ACC112 (cell line): ENCODE measurements around the gene TSPAN15.
"Not testable (repeated sequence)": the region's sequence is repeated elsewhere in the genome, so short reads cannot be mapped to it uniquely, and the experiment has no call there.

ENCODE experiments used
- H2AFZ ChIP-seq: fragments of 200-600 bp; sonication (generic); one replicate; pipeline ENCODE4 v1.6.0; 2017; ENCODE audit warnings: antibody characterized with exemption, low read length; ENCODE audit not compliant: unreplicated experiment
- H3K27ac ChIP-seq: fragments of 200-600 bp; sonication (generic); 2 replicates; pipeline ENCODE4 v1.5.1; 2014; ENCODE audit warnings: low read depth, mild to moderate bottlenecking, antibody characterized with exemption, low read length, moderate library complexity
- H3K27me3 ChIP-seq: fragments of 200-600 bp; sonication (generic); 2 replicates; pipeline ENCODE4 v1.6.1; 2014; ENCODE audit warnings: mild to moderate bottlenecking, antibody characterized with exemption, low read length, moderate library complexity, mixed read lengths; ENCODE audit not compliant: insufficient read depth
- H3K36me3 ChIP-seq: fragments of 200-600 bp; sonication (generic); 2 replicates; pipeline ENCODE4 v1.6.1; 2016; ENCODE audit warnings: mild to moderate bottlenecking, antibody characterized with exemption, low read length, moderate library complexity, mixed read lengths; ENCODE audit not compliant: insufficient read depth
- H3K4me1 ChIP-seq: fragments of 200-600 bp; sonication (generic); one replicate; pipeline ENCODE4 v1.6.1; 2016; ENCODE audit warnings: low read length, mixed read lengths; ENCODE audit not compliant: insufficient read depth, unreplicated experiment, control insufficient read depth
- H3K4me3 ChIP-seq: fragments of 200-600 bp; sonication (generic); 2 replicates; pipeline ENCODE4 v1.5.1; 2014; ENCODE audit warnings: mild to moderate bottlenecking, low read depth, low read length
- H3K79me2 ChIP-seq: fragments of 200-600 bp; sonication (generic); one replicate; pipeline ENCODE4 v1.6.0; 2016; ENCODE audit warnings: low read length; ENCODE audit not compliant: control insufficient read depth, unreplicated experiment, insufficient read depth

Gene TSPAN15

DNA sequence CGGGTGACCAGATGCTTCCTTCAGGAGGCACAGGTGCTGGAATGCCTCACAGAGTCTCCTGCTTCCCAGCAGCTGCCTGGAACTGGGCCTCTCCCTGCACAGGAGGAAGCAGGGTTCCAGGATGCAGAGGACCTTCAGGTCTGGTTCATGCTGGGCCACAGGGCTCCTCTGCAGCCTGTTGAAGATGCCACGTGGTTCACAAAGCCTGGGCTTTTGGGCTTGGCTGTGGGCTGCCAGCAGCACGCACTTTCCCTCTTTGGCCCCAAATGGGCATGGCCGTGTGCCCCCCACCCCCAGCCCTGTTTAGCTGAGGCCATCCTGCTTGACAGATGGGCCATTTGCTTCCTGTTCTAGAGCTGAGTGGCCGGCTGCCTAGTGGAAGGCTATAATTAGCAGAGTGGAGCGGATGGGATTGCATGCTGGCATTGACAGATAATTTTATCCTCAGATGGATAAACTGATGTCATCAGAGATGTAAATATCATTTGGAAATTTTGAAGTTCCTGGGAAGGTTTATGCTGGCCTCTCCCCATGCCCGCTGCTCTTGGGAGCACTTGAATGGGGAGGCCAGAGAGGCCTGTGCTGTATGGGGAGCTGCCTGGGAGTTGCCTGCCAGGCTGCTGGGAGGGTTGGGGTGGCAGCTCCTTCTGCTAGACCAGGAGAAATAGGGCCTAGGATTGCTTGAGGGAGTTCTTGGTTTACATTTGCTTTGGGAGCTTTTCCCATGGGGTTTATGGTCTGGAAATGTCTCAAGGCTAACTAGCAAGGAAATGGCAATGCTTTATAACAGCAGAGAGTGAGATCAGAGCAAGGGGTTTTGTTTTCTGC lies 28.2 kb downstream of the TSPAN15 start:
- H3K4me1 ChIP-seq: peaks cover 24% of the 10 kb centered on the region
- peak overlapping the region; percentile 49 for H3K27ac ChIP-seq
- H3K36me3 ChIP-seq: no peaks in the 10 kb centered on the region
- H3K79me2 ChIP-seq: no peaks in the 10 kb centered on the region
- H3K4me3 ChIP-seq: no peak overlapping the region
- H2AFZ ChIP-seq: no peak overlapping the region
- H3K27me3 ChIP-seq: no peaks in the 10 kb centered on the region

DNA sequence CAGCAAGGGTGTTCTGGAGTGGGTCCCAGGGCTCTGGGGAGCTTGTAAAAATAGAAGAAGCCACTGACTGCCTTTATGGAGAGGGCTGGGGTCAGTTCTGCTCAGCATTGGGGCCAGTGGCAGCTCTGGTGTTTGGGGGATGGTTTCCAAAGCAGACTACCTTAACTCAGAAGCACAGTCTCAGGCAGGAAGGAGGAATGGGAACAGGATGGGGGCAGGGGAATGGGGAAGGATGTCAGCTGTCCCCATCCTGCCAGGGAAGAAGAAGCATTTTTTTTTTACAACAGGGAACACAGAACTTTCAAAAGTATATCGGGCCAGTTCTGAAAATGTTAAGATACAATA lies 28.8 kb downstream of the TSPAN15 start:
- Histone ChIP-seq H3K27ac (peak overlapping the region; percentile 49), H3K79me2 (no peaks in the 10 kb centered on the region), H3K36me3 (no peaks in the 10 kb centered on the region), H3K4me1 (peaks cover 18% of the 10 kb centered on the region), H2AFZ (no peak overlapping the region), H3K27me3 (no peaks in the 10 kb centered on the region), H3K4me3 (no peak overlapping the region)

- Histone ChIP-seq H3K36me3 (no peaks in the 10 kb centered on the region), H2AFZ (no peak overlapping the region), H3K79me2 (no peaks in the 10 kb centered on the region), H3K4me1 (peaks cover 12% of the 10 kb centered on the region), H3K27ac (no peak overlapping the region), H3K4me3 (no peak overlapping the region), H3K27me3 (no peaks in the 10 kb centered on the region)
These were observed 30.0 kb downstream of the TSPAN15 start for GRCh38 chr10:69481305-69481704.

DNA sequence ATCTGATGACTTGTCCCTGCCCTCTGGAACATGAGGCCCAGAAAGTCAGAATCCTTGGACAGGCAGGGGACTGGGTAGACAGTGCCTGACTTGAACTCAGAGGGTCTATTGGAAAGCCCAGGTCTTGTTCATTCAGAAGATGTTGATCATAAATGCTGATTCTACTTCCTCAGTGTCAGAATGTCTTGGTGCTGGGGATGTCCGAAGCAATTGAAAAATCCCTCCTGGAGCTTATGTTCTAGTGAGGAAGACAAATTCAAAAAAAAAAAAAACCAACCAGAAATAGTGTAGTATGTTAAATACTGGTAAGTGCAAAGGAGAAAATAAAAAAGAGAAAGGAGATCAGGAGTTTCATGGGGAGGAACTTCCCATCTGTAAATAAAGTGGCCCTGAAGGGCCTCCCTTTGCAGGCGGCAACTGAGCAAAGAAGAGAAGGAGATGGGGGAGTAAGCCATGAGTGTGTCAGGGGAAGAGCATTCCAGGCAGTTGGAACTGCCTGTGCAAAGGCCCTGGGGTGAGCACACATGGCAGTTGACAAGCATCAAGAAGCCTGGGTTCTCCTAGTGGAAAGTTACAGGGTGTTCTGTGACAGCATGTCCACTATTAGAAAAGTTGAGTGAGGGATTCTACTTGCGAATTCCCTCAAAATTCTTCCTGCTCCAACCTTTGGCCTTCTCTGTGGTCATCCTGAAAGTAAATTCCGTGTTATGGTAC lies 30.7 kb downstream of the TSPAN15 start:
- H3K4me1 ChIP-seq: peaks cover 12% of the 10 kb centered on the region
- H3K79me2 ChIP-seq: no peaks in the 10 kb centered on the region
- no peak overlapping the region for H3K4me3 ChIP-seq
- no peaks in the 10 kb centered on the region for H3K36me3 ChIP-seq
- no peak overlapping the region for H3K27ac ChIP-seq
- no peak overlapping the region for H2AFZ ChIP-seq
- H3K27me3 ChIP-seq: no peaks in the 10 kb centered on the region

DNA sequence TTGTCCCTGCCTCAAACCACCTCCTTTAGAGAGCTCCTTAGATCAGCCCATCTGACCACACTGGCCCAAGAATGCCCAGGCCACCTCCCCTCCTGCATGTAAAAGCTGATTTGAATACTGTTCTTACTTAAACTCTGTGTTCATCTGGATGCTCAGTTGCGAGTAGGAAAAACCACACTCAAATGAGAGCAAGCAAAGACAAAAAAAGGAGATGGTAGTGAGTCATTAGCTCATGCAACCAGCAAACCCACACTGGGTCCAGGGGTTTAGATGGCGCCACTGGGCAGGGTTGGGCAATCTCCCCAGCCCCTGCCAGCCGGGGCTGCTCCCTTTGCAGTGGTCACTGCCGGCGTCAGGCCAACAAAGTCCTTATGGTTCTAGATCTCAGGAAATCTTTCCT lies 32.7 kb downstream of the TSPAN15 start:
- H3K36me3 ChIP-seq: no peaks in the 10 kb centered on the region
- no peak overlapping the region for H3K4me3 ChIP-seq
- peaks cover 12% of the 10 kb centered on the region for H3K4me1 ChIP-seq
- H3K27ac ChIP-seq: no peak overlapping the region
- H2AFZ ChIP-seq: no peak overlapping the region
- H3K27me3 ChIP-seq: no peaks in the 10 kb centered on the region
- no peaks in the 10 kb centered on the region for H3K79me2 ChIP-seq

GRCh38 chr10:69484736-69485135 lies 33.5 kb downstream of the TSPAN15 start:
- Histone ChIP-seq H3K27me3 (no peaks in the 10 kb centered on the region), H3K27ac (no peak overlapping the region), H3K36me3 (no peaks in the 10 kb centered on the region), H3K79me2 (no peaks in the 10 kb centered on the region), H2AFZ (no peak overlapping the region), H3K4me3 (no peak overlapping the region), H3K4me1 (peaks cover 6% of the 10 kb centered on the region)

DNA sequence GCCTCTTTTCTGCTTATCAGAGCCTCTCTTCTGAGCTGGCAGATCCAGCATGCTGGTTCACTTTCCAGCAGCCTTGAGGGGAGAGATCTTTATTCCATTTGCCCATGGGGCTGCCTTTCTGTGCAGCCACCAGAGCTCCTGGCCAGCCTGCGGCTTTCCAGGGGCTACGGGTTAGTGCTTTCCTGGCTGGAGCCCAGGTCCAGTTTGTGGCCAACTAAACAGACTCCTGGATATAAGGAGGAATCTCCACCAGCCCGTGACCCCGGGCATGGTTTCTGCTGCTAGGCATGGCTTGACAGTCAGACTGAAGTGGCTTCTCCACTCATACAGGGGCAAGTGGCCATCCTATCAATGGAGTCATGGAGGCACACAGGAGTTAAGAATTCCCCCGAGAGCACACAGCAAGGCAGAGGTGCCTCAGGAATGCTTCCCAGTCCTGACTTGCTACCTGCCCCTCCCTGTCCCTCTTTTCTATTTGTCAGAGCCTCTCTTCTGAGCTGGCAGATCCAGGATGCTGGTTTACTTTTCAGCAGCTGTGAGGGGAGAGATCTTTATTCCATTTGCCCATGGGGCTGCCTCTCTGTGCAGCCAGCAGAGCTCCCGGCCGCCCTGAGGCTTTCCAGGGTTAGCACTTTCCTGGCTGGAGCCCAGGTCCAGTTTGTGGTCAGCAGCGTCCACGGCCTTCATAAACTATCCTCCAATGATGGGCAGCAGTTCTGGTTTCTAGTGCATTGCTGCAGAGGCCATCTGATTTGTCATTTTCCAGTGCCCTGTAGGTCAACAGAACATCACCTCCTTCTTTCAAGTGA lies 35.9 kb downstream of the TSPAN15 start:
- no peaks in the 10 kb centered on the region for H3K79me2 ChIP-seq
- H3K27ac ChIP-seq: no peak overlapping the region
- H3K36me3 ChIP-seq: no peaks in the 10 kb centered on the region
- H2AFZ ChIP-seq: no peak overlapping the region
- no peaks in the 10 kb centered on the region for H3K27me3 ChIP-seq
- no peak overlapping the region for H3K4me3 ChIP-seq
- H3K4me1 ChIP-seq: no peaks in the 10 kb centered on the region

DNA sequence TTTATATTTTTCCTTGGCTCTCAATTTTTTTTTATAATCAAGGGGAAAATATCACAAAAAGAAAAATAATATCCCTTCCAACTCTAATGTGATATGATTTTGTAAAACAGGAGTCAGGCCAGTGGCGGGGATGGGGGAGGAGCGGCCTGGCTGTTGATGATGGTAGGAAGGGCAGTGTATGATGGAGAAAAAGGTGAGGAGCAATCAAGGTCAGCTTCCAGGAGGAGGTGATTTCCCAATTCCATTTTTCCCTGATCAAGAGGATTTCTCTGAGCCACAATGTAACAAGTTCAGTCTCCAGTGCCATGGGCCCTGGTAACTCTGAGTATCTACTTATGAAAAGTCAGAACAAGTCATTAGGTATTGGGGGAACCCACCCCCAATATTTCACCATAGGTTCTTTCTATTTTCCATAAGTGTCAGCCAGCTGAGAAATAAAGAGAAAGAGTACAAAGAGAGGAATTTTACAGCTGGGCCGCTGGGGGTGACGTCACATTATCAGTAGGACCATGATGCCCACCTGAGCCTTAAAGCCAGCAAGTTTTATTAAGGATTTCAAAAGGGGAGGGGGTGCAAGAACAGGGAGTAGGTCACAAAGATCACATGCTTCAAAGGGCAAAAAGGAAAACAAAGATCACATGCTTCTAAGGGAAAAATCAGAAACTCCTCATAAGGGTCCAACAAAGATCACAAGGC lies 37.0 kb downstream of the TSPAN15 start:
- H3K36me3 ChIP-seq, H3K4me1 ChIP-seq, H3K79me2 ChIP-seq, H2AFZ ChIP-seq, H3K27me3 ChIP-seq, H3K4me3 ChIP-seq, H3K27ac ChIP-seq: not testable (repeated sequence)

GRCh38 chr10:69488856-69489255 lies 37.6 kb downstream of the TSPAN15 start:
- H3K79me2 ChIP-seq, H3K4me1 ChIP-seq, H3K36me3 ChIP-seq, H3K4me3 ChIP-seq, H3K27me3 ChIP-seq, H2AFZ ChIP-seq, H3K27ac ChIP-seq: not testable (repeated sequence)

- Histone ChIP-seq H2AFZ (no peak overlapping the region), H3K4me1 (no peaks in the 10 kb centered on the region), H3K4me3 (no peak overlapping the region), H3K36me3 (no peaks in the 10 kb centered on the region), H3K27me3 (no peaks in the 10 kb centered on the region), H3K79me2 (no peaks in the 10 kb centered on the region), H3K27ac (no peak overlapping the region)
These were observed 38.3 kb downstream of the TSPAN15 start for GRCh38 chr10:69489506-69490090.
